GM23338 (cell line): ENCODE data around the gene CNP. TPM values are rescaled to one million over a fixed set of nuclear protein-coding genes. Genes with fewer than 3 reads are reported as not detected.

Experiments
- ATAC-seq: fragments of 200-7000 bp; cut with Tn5 transposase; 3 replicates; pipeline ENCODE4 v1.9.1; 2020
- DNase-seq: peaks from one replicate; pipeline ENCODE4 v3.0.0-alpha.2; 2015; ENCODE audit warnings: low spot score
- H2AFZ ChIP-seq: fragments of 200-600 bp; sonication (generic); 2 replicates; pipeline ENCODE4 v1.8.0; 2016; ENCODE audit warnings: antibody characterized with exemption, mild to moderate bottlenecking, moderate library complexity
- H3F3A ChIP-seq: fragments of 200-600 bp; sonication (generic); replicated peaks from 2 replicates; pipeline ENCODE4 v1.8.0; 2017; ENCODE audit warnings: antibody characterized with exemption, mixed run types, low read depth
- H3K27ac ChIP-seq: fragments of 200-600 bp; sonication (generic); 2 replicates; pipeline ENCODE4 v1.6.1; 2016; ENCODE audit warnings: low read depth
- H3K27me3 ChIP-seq: fragments of 200-600 bp; sonication (generic); 2 replicates; pipeline ENCODE4 v1.8.0; 2016; ENCODE audit warnings: mild to moderate bottlenecking, mixed run types, moderate library complexity; ENCODE audit not compliant: insufficient read depth
- H3K36me3 ChIP-seq: fragments of 200-600 bp; sonication (generic); 2 replicates; pipeline ENCODE4 v1.8.0; 2016; ENCODE audit warnings: mild to moderate bottlenecking; ENCODE audit not compliant: insufficient read depth
- H3K4me1 ChIP-seq: fragments of 200-600 bp; sonication (generic); 2 replicates; pipeline ENCODE4 v1.8.0; 2016; ENCODE audit warnings: mild to moderate bottlenecking, moderate library complexity; ENCODE audit not compliant: insufficient read depth
- H3K4me2 ChIP-seq: fragments of 200-600 bp; sonication (generic); 2 replicates; pipeline ENCODE4 v1.7.1; 2017; ENCODE audit warnings: mixed run types
- H3K4me3 ChIP-seq: fragments of 200-600 bp; sonication (generic); 2 replicates; pipeline ENCODE4 v1.6.1; 2016; ENCODE audit warnings: mixed run types
- H3K79me2 ChIP-seq: fragments of 200-600 bp; sonication (generic); replicated peaks from 2 replicates; pipeline ENCODE4 v1.8.0; 2017; ENCODE audit warnings: mild to moderate bottlenecking; ENCODE audit not compliant: insufficient read depth
- H3K9me2 ChIP-seq: fragments of 200-600 bp; sonication (generic); 2 replicates; pipeline ENCODE4 v1.8.0; 2017; ENCODE audit not compliant: insufficient read depth
- H4K20me1 ChIP-seq: fragments of 200-600 bp; sonication (generic); replicated peaks from 2 replicates; pipeline ENCODE4 v1.8.0; 2017; ENCODE audit warnings: mild to moderate bottlenecking; ENCODE audit not compliant: insufficient read depth
- H3K27ac Mint-ChIP-seq: 2 replicates; pipeline ENCODE4 v1.8.0; 2020; ENCODE audit warnings: inconsistent platforms, mild to moderate bottlenecking, moderate library complexity, mixed read lengths
- H3K27me3 Mint-ChIP-seq: 3 replicates; pipeline ENCODE4 v1.8.0; 2022; ENCODE audit warnings: low read depth, mild to moderate bottlenecking, moderate library complexity, mixed read lengths, inconsistent platforms; ENCODE audit not compliant: insufficient read depth, poor library complexity
- H3K36me3 Mint-ChIP-seq: 3 replicates; pipeline ENCODE4 v1.8.0; 2021; ENCODE audit warnings: low read depth, mild to moderate bottlenecking, inconsistent platforms, moderate library complexity, mixed read lengths
- H3K4me1 Mint-ChIP-seq: 3 replicates; pipeline ENCODE4 v1.8.0; 2020; ENCODE audit warnings: mild to moderate bottlenecking, inconsistent platforms, mixed read lengths
- H3K4me3 Mint-ChIP-seq: 3 replicates; pipeline ENCODE4 v1.8.0; 2021; ENCODE audit warnings: moderate library complexity, mild to moderate bottlenecking, inconsistent platforms, mixed read lengths
- H3K9me3 Mint-ChIP-seq: 3 replicates; pipeline ENCODE4 v1.8.0; 2020; ENCODE audit warnings: moderate library complexity, mild to moderate bottlenecking, inconsistent platforms, mixed read lengths
- CREB1 ChIP-seq: fragments of 250-450 bp; sonication (Bioruptor Pico); IDR thresholded peaks from 2 replicates; pipeline ENCODE4 v1.5.0; 2020; ENCODE audit warnings: low read depth, mild to moderate bottlenecking, moderate library complexity
- CTCF ChIP-seq, 2 experiments: fragments of 200-600 bp in 1 of 2; sonication (generic) in 1 of 2; conservative IDR thresholded peaks; 2 replicates each; pipeline versions ENCODE4 v1.5.1 to v1.6.1; 2016 to 2017; ENCODE audit warnings: antibody characterized with exemption in 2 of 2, low read depth in 2 of 2, mild to moderate bottlenecking in 2 of 2, moderate library complexity in 1 of 2
- ETS1 ChIP-seq: IDR thresholded peaks from 2 replicates; pipeline ENCODE4 v1.6.1; 2016; ENCODE audit warnings: antibody characterized with exemption
- EZH2 ChIP-seq: fragments of 200-600 bp; sonication (generic); IDR thresholded peaks from one replicate; pipeline ENCODE4 v1.8.0; 2017; ENCODE audit warnings: antibody characterized with exemption, mild to moderate bottlenecking, low read depth; ENCODE audit not compliant: unreplicated experiment
- EZH2phosphoT487 ChIP-seq: fragments of 200-600 bp; sonication (generic); IDR thresholded peaks from one replicate; pipeline ENCODE4 v1.8.1; 2018; ENCODE audit warnings: antibody characterized with exemption; ENCODE audit not compliant: unreplicated experiment
- JUNB ChIP-seq: IDR thresholded peaks from one replicate; pipeline ENCODE4 v1.6.1; 2016; ENCODE audit warnings: antibody characterized with exemption; ENCODE audit not compliant: unreplicated experiment
- POLR2AphosphoS5 ChIP-seq: IDR thresholded peaks from 2 replicates; pipeline ENCODE4 v1.6.1; 2016; ENCODE audit warnings: antibody characterized with exemption, low read depth
- REST ChIP-seq: IDR thresholded peaks from one replicate; pipeline ENCODE4 v1.6.1; 2018; ENCODE audit warnings: antibody characterized with exemption; ENCODE audit not compliant: unreplicated experiment
- STAT1 ChIP-seq: IDR thresholded peaks from one replicate; pipeline ENCODE4 v1.6.1; 2016; ENCODE audit warnings: antibody characterized with exemption; ENCODE audit not compliant: unreplicated experiment
- ZNF331 ChIP-seq: fragments of 250-450 bp; sonication (Bioruptor Pico); IDR thresholded peaks from 2 replicates; pipeline ENCODE4 v1.5.0; 2020; ENCODE audit warnings: low read depth, mild to moderate bottlenecking, moderate library complexity
- polyA plus RNA-seq: library from polyadenylated mRNA; unstranded; fragments of >200 nt; fragmentation: Nextera tagmentation; extraction: Ambion mirVana; gene quantifications from 2 replicates; pipeline ENCODE4 v1.2.1, GENCODE V29; 2016
- total RNA-seq: library from RNA; depleted of rRNA; stranded (reverse); fragments of >200 nt; shearing (Covaris generic); gene quantifications from 2 replicates; pipeline ENCODE4 v1.2.3, GENCODE V29; 2014

The CNP gene
- total and polyA plus RNA-seq, 2 experiments from 2014 or later = 30.8 to 47.8 TPM

GRCh38 chr17:41939693-41940090 lies 26.9 kb upstream of the CNP start (continued):
- no peak for TF ChIP-seq JUNB
- no peak for TF ChIP-seq CREB1 (CRISPR knock-in tag)
- no peak for TF ChIP-seq ZNF331 (CRISPR knock-in tag)
- TF ChIP-seq CTCF (conservative IDR thresholded peaks at IDR 0.05; ENCODE audit: low read depth in 2 of 2) = no peak
- TF ChIP-seq REST = no peak
- no peak for TF ChIP-seq STAT1
- TF ChIP-seq ETS1 = no peak

GRCh38 chr17:41941168-41941567 lies 25.4 kb upstream of the CNP start:
- Histone ChIP-seq H2AFZ (no peak overlapping the region), H4K20me1 (no peaks in the 10 kb centered on the region), H3K4me2 (no peak overlapping the region), H3K27ac (no peak overlapping the region), H3K79me2 (no peaks in the 10 kb centered on the region), H3K9me2 (no peaks in the 10 kb centered on the region), H3K4me1 (no peaks in the 10 kb centered on the region), H3K4me3 (no peak overlapping the region), H3F3A (no peaks in the 10 kb centered on the region), H3K36me3 (no peaks in the 10 kb centered on the region), H3K27me3 (no peaks in the 10 kb centered on the region)
- Mint-ChIP-seq H3K4me1 (no peaks in the 10 kb centered on the region; the same call in 2 of the 3 replicates), H3K27me3 (peaks cover 14% of the 10 kb centered on the region), H3K4me3 (no peak overlapping the region; the same call in 2 of the 3 replicates), H3K27ac (no peak overlapping the region), H3K36me3 (peaks cover 3% of the 10 kb centered on the region; the same call in 1 of the 3 replicates), H3K9me3 (no peaks in the 10 kb centered on the region)
- ATAC-seq (no peak), DNase-seq (no peak)
- TF ChIP-seq JUNB (no peak), ETS1 (no peak), EZH2 (no peak), EZH2phosphoT487 (no peak), REST (no peak), CREB1 (CRISPR knock-in tag) (no peak), ZNF331 (CRISPR knock-in tag) (no peak), CTCF (conservative IDR thresholded peaks at IDR 0.05; ENCODE audit: low read depth in 2 of 2) (no peak), POLR2AphosphoS5 (no peak)
